ENCODE measurements around the gene RPTN. TPM values are rescaled to one million over a fixed set of nuclear protein-coding genes. Genes with fewer than 3 reads are reported as not detected.

Gene RPTN
- total RNA-seq, 1 experiment from 2014 or later: not detected

GRCh38 chr1:152153996-152154395 is 5.0 kb downstream of the RPTN start:
- H2BK5ac ChIP-seq (ENCODE audit: insufficient read length, low read length): no peak overlapping the region
- H2AK5ac ChIP-seq (ENCODE audit: insufficient read length, low read length): no peak overlapping the region
- H4K5ac ChIP-seq (ENCODE audit: insufficient read length, low read depth, low read length): no peak overlapping the region
- no peak overlapping the region for H3K4ac ChIP-seq (ENCODE audit: low read depth, low read length)
- no peaks in the 10 kb centered on the region for H3K4me1 Mint-ChIP-seq
- H3K27ac ChIP-seq (ENCODE audit: insufficient read length, low read depth, low read length): no peak overlapping the region
- no peak overlapping the region for H4K8ac ChIP-seq (replicated peaks; ENCODE audit: insufficient read length, low read depth, low read length)
- no peak overlapping the region for H4K91ac ChIP-seq (ENCODE audit: insufficient read length, low read depth, low read length)
- DNase-seq: no peak
- no peak overlapping the region for H2BK15ac ChIP-seq (ENCODE audit: low read depth, low read length)
- H4K20me1 ChIP-seq (ENCODE audit: control insufficient read depth, insufficient read depth, insufficient read length): no peaks in the 10 kb centered on the region
- H3K56ac ChIP-seq (ENCODE audit: insufficient read length, low read depth, low read length): no peak overlapping the region
- H2AFZ ChIP-seq (ENCODE audit: low read length): no peak overlapping the region
- peaks cover 0 to 28% (median 4%) of the 10 kb centered on the region in 3 experiments; a peak in 6 of 7 replicates for H3K36me3 Mint-ChIP-seq (ENCODE audit: insufficient read depth in 1 of 3, low read depth in 3 of 3)
- TF ChIP-seq CTCF (conservative IDR thresholded peaks at IDR 0.05): no peak
- H3K4me1 ChIP-seq (ENCODE audit: insufficient read depth, low read length): no peaks in the 10 kb centered on the region
- no CpG with 5 or more reads among the region's 3 CpGs for WGBS (ENCODE audit: extremely low coverage, insufficient read length, low lambda C conversion rate)
- no peak overlapping the region for H3K9ac ChIP-seq (ENCODE audit: extremely low read depth, insufficient read length, low read length)
- no peak overlapping the region for H2BK120ac ChIP-seq (ENCODE audit: low read depth, low read length, poor library complexity, severe bottlenecking)
- no peaks in the 10 kb centered on the region for H3K27me3 Mint-ChIP-seq (ENCODE audit: low read depth)
- no peak overlapping the region for H2BK20ac ChIP-seq (ENCODE audit: low read depth, low read length, poor library complexity, severe bottlenecking)
- H3K18ac ChIP-seq (ENCODE audit: insufficient read length, low read depth, low read length): no peak overlapping the region
- H3K27me3 ChIP-seq (ENCODE audit: insufficient read depth, low read length): no peaks in the 10 kb centered on the region; the same call in 1 of the 2 replicates
- H3K4me2 ChIP-seq (ENCODE audit: insufficient read depth, insufficient read length, low read length): no peak overlapping the region
- no peak overlapping the region for H3K23ac ChIP-seq (ENCODE audit: insufficient read length, low read depth, low read length)
- peaks cover 75% of the 10 kb centered on the region for H3K9me3 ChIP-seq (ENCODE audit: control insufficient read depth, low read depth, low read length)
- no peak overlapping the region for H3K27ac Mint-ChIP-seq
- no peak overlapping the region for H2BK12ac ChIP-seq (ENCODE audit: insufficient read length, low read depth, low read length)
- H3K14ac ChIP-seq (ENCODE audit: insufficient read depth, low read length): no peak overlapping the region
- no peaks in the 10 kb centered on the region for H3K23me2 ChIP-seq (ENCODE audit: insufficient read length, low read depth, low read length, poor library complexity, severe bottlenecking)
- H3T11ph ChIP-seq (ENCODE audit: low read length): no peak overlapping the region
- peaks cover 80 to 95% of the 10 kb centered on the region in 2 experiments for H3K9me3 Mint-ChIP-seq
- no peak overlapping the region for H3K4me3 Mint-ChIP-seq
- H3K79me1 ChIP-seq (ENCODE audit: insufficient read depth, low read depth, low read length, poor library complexity, severe bottlenecking): no peaks in the 10 kb centered on the region
- H3K79me2 ChIP-seq (ENCODE audit: insufficient read depth, low read length): no peaks in the 10 kb centered on the region

Measured in H9 (cell line).